PC-3 (cell line): ENCODE measurements around the gene GALNT13. TPM values are rescaled to one million over a fixed set of nuclear protein-coding genes. Genes with fewer than 3 reads are reported as not detected.

Experiments
- ATAC-seq: fragments of 200-7000 bp; cut with Tn5 transposase; 2 replicates; pipeline ENCODE4 v1.9.1; 2020; ENCODE audit warnings: mild to moderate bottlenecking, moderate library complexity
- BruUV-seq: library from RNA; stranded (reverse); fragments of 400-500 nt; replicated peaks from 2 replicates; lab custom pipeline; 2021; lab: Mats Ljungman, UMichigan
- CTCF ChIA-PET: fragments of 300-600 bp; sonication (Branson Sonifier 250); formaldehyde crosslinking; loops from one replicate; lab custom pipeline; 2022; ENCODE audit warnings: antibody characterized with exemption; lab: Charles Lee
- POLR2A ChIA-PET: fragments of 300-600 bp; sonication (Branson Sonifier 250); formaldehyde crosslinking; loops from one replicate; lab custom pipeline; 2022; ENCODE audit warnings: antibody characterized with exemption; ENCODE audit not compliant: unreplicated experiment; lab: Charles Lee
- DNase-seq: peaks from one replicate; pipeline ENCODE4 v3.0.0-alpha.2; 2015
- H2AFZ ChIP-seq: fragments of 300-600 bp; sonication (generic); 2 replicates; pipeline ENCODE4 v1.6.0; 2016; ENCODE audit warnings: antibody characterized with exemption, low read length
- H3F3A ChIP-seq: fragments of 300-600 bp; sonication (generic); one replicate; pipeline ENCODE4 v1.6.0; 2017; ENCODE audit warnings: antibody characterized with exemption, low read length, control low read depth, mild to moderate bottlenecking; ENCODE audit not compliant: unreplicated experiment
- H3K27ac ChIP-seq: fragments of 300-600 bp; sonication (generic); 2 replicates; pipeline ENCODE4 v1.5.1; 2016; ENCODE audit warnings: mild to moderate bottlenecking, low read length
- H3K27me3 ChIP-seq: fragments of 300-600 bp; sonication (generic); 2 replicates; pipeline ENCODE4 v1.6.1; 2016; ENCODE audit warnings: low read length, mixed read lengths
- H3K36me3 ChIP-seq: fragments of 300-600 bp; sonication (generic); 2 replicates; pipeline ENCODE4 v1.6.1; 2016; ENCODE audit warnings: low read depth, mixed run types, low read length, mixed read lengths
- H3K4me1 ChIP-seq: fragments of 300-600 bp; sonication (generic); 2 replicates; pipeline ENCODE4 v1.5.1; 2016; ENCODE audit warnings: low read length; ENCODE audit not compliant: insufficient read depth
- H3K4me2 ChIP-seq: fragments of 300-600 bp; sonication (generic); 2 replicates; pipeline ENCODE4 v1.6.0; 2016; ENCODE audit warnings: low read length
- H3K4me3 ChIP-seq: fragments of 300-600 bp; sonication (generic); 2 replicates; pipeline ENCODE4 v1.5.1; 2016; ENCODE audit warnings: mild to moderate bottlenecking, low read length, mixed read lengths
- H3K79me2 ChIP-seq: fragments of 300-600 bp; sonication (generic); 2 replicates; pipeline ENCODE4 v1.6.1; 2017; ENCODE audit warnings: low read length, mixed read lengths
- H3K9ac ChIP-seq: fragments of 300-600 bp; sonication (generic); 2 replicates; pipeline ENCODE4 v1.6.0; 2016; ENCODE audit warnings: mild to moderate bottlenecking, low read length
- H3K9me2 ChIP-seq: fragments of 300-600 bp; sonication (generic); replicated peaks from 2 replicates; pipeline ENCODE4 v1.6.1; 2016; ENCODE audit warnings: mixed run types, low read length, mixed read lengths
- H3K9me3 ChIP-seq: fragments of 300-600 bp; sonication (generic); 2 replicates; pipeline ENCODE4 v1.6.1; 2016; ENCODE audit warnings: low read length, mixed read lengths
- H4K20me1 ChIP-seq: fragments of 300-600 bp; sonication (generic); 2 replicates; pipeline ENCODE4 v1.6.1; 2016; ENCODE audit warnings: low read length, mixed read lengths
- CTCF ChIP-seq: fragments of 300-600 bp; sonication (generic); conservative IDR thresholded peaks from 2 replicates; pipeline ENCODE4 v1.5.1; 2017; ENCODE audit warnings: antibody characterized with exemption, low read depth, mild to moderate bottlenecking, low read length
- EZH2 ChIP-seq: fragments of 300-600 bp; sonication (generic); IDR thresholded peaks from one replicate; pipeline ENCODE4 v1.6.1; 2017; ENCODE audit warnings: antibody characterized with exemption, mild to moderate bottlenecking, low read length; ENCODE audit not compliant: unreplicated experiment
- EZH2phosphoT487 ChIP-seq: fragments of 300-600 bp; sonication (generic); IDR thresholded peaks from 2 replicates; pipeline ENCODE4 v1.6.1; 2018; ENCODE audit warnings: mild to moderate bottlenecking, antibody characterized with exemption, low read length, borderline replicate concordance
- intact Hi-C: fragments of 100-400 bp; cut with micrococcal nuclease; formaldehyde crosslinking; loops from 2 replicates; pipeline ENCODE4 v1.9.0; 2023
- total RNA-seq: library from RNA; depleted of rRNA; stranded (reverse); fragments of >200 nt; gene quantifications from 2 replicates; pipeline ENCODE4 v1.2.3, GENCODE V29; 2014

The GALNT13 gene
- total RNA-seq, 1 experiment from 2014 or later: 2.0 TPM

GRCh38 chr2:154067124-154067523, 195.4 kb downstream of the GALNT13 start:
- DNase-seq: no peak

GRCh38 chr2:154078926-154079325, 207.2 kb downstream of the GALNT13 start:
- Histone ChIP-seq H3F3A (no peaks in the 10 kb centered on the region), H3K27ac (no peak overlapping the region), H3K36me3 (no peaks in the 10 kb centered on the region), H2AFZ (no peak overlapping the region), H3K9me2 (no peaks in the 10 kb centered on the region), H3K27me3 (no peaks in the 10 kb centered on the region), H3K4me2 (no peak overlapping the region), H3K9ac (no peak overlapping the region), H3K9me3 (0 out of 2 replicates have a peak, but pooled peaks cover 4% of the 10 kb centered on the region), H4K20me1 (no peaks in the 10 kb centered on the region), H3K4me3 (no peak overlapping the region), H3K4me1 (no peaks in the 10 kb centered on the region), H3K79me2 (no peaks in the 10 kb centered on the region)
- DNase-seq (no peak), ATAC-seq (no peak)
- intact Hi-C loops: loop anchor here (5.0 kb wide), 1 partner anchor 207 kb away; the partner anchor contains the start of gene GALNT13
- no TSS peak for BruUV-seq
- CTCF ChIA-PET: no interaction called here
- POLR2A ChIA-PET: no interaction called here
- TF ChIP-seq EZH2 (no peak), CTCF (no peak), EZH2phosphoT487 (no peak)

More at GRCh38 chr2:154067124-154067523, 195.4 kb downstream of the GALNT13 start:
- H3K4me3 ChIP-seq: no peak overlapping the region
- CTCF ChIA-PET: no interaction called here
- POLR2A ChIA-PET: no interaction called here
- no peaks in the 10 kb centered on the region for H3K27me3 ChIP-seq
- no peaks in the 10 kb centered on the region for H3K9me2 ChIP-seq
- BruUV-seq: no TSS peak
- no peak overlapping the region for H3K4me2 ChIP-seq
- no peaks in the 10 kb centered on the region for H3K36me3 ChIP-seq
- H3F3A ChIP-seq: no peaks in the 10 kb centered on the region
- H3K27ac ChIP-seq: no peak overlapping the region
- H3K9me3 ChIP-seq: no peaks in the 10 kb centered on the region; the same call in 1 of the 2 replicates
- H4K20me1 ChIP-seq: no peaks in the 10 kb centered on the region
- intact Hi-C loops: no loop called here
- no peaks in the 10 kb centered on the region for H3K79me2 ChIP-seq
- no peaks in the 10 kb centered on the region for H3K4me1 ChIP-seq
- no peak for ATAC-seq
- no peak overlapping the region for H3K9ac ChIP-seq
- no peak overlapping the region for H2AFZ ChIP-seq
- no peak for TF ChIP-seq CTCF
- no peak for TF ChIP-seq EZH2

- no peak overlapping the region for H2AFZ ChIP-seq
- no peak overlapping the region for H3K27ac ChIP-seq
- no peak overlapping the region for H3K9ac ChIP-seq
- no peaks in the 10 kb centered on the region for H3F3A ChIP-seq
- ATAC-seq (no peak), DNase-seq (no peak)
- intact Hi-C loops: no loop called here
- POLR2A ChIA-PET: no interaction called here
- H3K4me1 ChIP-seq: no peaks in the 10 kb centered on the region
- H3K4me2 ChIP-seq: no peak overlapping the region
- H3K4me3 ChIP-seq: no peak overlapping the region
- no TSS peak for BruUV-seq
- H3K9me2 ChIP-seq: no peaks in the 10 kb centered on the region
- TF ChIP-seq CTCF (no peak), EZH2phosphoT487 (no peak), EZH2 (no peak)
- H4K20me1 ChIP-seq: no peaks in the 10 kb centered on the region
- no peaks in the 10 kb centered on the region for H3K79me2 ChIP-seq
- CTCF ChIA-PET: no interaction called here
- no peaks in the 10 kb centered on the region for H3K27me3 ChIP-seq
- peaks cover 4% of the 10 kb centered on the region; the same call in 1 of the 2 replicates for H3K9me3 ChIP-seq
- H3K36me3 ChIP-seq: no peaks in the 10 kb centered on the region
Measured at GRCh38 chr2:154092571-154092970, 220.8 kb downstream of the GALNT13 start.
